ENCODE measurements around the gene TRIP10. TPM values are rescaled to one million over a fixed set of nuclear protein-coding genes. Genes with fewer than 3 reads are reported as not detected.

TRIP10 gene
- total and polyA plus RNA-seq, 10 of the 15 experiments (the other 5 are each of a cell fraction or from before 2014, with no cell fraction given): 0.79 to 54.5 (median 32.5) TPM

DNA sequence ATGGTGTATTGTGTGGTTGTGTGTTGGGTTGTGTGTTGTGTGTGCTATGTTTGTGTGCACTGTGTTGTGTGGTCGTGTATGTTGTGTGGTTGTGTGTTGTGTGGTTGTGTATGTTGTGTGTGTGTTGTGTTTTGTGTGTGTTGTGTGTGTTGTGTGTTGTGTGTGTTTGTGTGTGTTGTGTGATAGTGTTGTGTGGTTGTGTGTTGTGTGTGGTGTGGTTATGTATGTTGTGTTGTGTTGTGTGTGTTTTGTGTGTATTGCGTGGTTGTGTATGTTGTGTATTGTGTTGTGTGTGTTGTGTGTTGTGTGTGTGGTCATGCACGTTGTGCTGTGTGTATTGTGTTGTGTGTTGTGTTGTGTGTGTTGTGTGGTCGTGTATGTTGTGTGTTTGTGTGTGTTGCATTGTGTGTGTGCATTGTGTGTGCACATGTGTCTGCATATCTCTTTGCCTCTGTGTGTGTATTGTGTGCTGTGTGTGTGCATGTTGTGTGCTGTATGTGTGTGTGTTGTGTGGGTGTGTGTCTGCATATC is 22.0 kb upstream of the TRIP10 start (continued):
- TF ChIP-seq YBX1 (IDR thresholded peaks at IDR 0.05) (no peak), ETV6 (conservative IDR thresholded peaks at IDR 0.05 in 1 of 2, IDR thresholded peaks at IDR 0.05 in 1 of 2; ENCODE audit: borderline replicate concordance in 1 of 2, low read depth in 1 of 2) (no peak), HDAC6 (IDR thresholded peaks at IDR 0.05; ENCODE audit: unreplicated experiment) (no peak), RB1 (IDR thresholded peaks at IDR 0.05; ENCODE audit: borderline replicate concordance) (no peak), CHD4 (IDR thresholded peaks at IDR 0.05) (peak; percentile 20; the same call in 1 of the 2 replicates), POU2F2 (IDR thresholded peaks at IDR 0.05; ENCODE audit: borderline replicate concordance, low read depth, low read length) (no peak), POLR2AphosphoS2 (IDR thresholded peaks at IDR 0.05; ENCODE audit: low read depth, low read length) (no peak), KDM1A (IDR thresholded peaks at IDR 0.05; ENCODE audit: borderline replicate concordance) (no peak)
- TF ChIP-seq, protein P1, sequence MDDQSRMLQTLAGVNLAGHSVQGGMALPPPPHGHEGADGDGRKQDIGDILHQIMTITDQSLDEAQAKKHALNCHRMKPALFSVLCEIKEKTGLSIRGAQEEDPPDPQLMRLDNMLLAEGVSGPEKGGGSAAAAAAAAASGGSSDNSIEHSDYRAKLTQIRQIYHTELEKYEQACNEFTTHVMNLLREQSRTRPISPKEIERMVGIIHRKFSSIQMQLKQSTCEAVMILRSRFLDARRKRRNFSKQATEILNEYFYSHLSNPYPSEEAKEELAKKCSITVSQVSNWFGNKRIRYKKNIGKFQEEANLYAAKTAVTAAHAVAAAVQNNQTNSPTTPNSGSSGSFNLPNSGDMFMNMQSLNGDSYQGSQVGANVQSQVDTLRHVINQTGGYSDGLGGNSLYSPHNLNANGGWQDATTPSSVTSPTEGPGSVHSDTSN (IDR thresholded peaks at IDR 0.05; ENCODE audit: insufficient replicate concordance, low read depth, low read length): no peak
- TF ChIP-seq, protein P2, sequence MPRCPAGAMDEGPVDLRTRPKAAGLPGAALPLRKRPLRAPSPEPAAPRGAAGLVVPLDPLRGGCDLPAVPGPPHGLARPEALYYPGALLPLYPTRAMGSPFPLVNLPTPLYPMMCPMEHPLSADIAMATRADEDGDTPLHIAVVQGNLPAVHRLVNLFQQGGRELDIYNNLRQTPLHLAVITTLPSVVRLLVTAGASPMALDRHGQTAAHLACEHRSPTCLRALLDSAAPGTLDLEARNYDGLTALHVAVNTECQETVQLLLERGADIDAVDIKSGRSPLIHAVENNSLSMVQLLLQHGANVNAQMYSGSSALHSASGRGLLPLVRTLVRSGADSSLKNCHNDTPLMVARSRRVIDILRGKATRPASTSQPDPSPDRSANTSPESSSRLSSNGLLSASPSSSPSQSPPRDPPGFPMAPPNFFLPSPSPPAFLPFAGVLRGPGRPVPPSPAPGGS (IDR thresholded peaks at IDR 0.05; ENCODE audit: borderline replicate concordance, insufficient read depth, low read depth, low read length, poor library complexity, severe bottlenecking): no peak
- TF ChIP-seq, protein P3, sequence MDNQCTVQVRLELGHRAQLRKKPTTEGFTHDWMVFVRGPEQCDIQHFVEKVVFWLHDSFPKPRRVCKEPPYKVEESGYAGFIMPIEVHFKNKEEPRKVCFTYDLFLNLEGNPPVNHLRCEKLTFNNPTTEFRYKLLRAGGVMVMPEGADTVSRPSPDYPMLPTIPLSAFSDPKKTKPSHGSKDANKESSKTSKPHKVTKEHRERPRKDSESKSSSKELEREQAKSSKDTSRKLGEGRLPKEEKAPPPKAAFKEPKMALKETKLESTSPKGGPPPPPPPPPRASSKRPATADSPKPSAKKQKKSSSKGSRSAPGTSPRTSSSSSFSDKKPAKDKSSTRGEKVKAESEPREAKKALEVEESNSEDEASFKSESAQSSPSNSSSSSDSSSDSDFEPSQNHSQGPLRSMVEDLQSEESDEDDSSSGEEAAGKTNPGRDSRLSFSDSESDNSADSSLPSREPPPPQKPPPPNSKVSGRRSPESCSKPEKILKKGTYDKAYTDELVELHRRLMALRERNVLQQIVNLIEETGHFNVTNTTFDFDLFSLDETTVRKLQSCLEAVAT (IDR thresholded peaks at IDR 0.05): 0 out of 2 replicates have a peak, but pooled peaks have one; percentile 36

Measured in GM12878 (cell line).